HEK293 (cell line): ENCODE measurements around the gene CEP76.

ENCODE experiments used
- AEBP2 ChIP-seq: fragments of 450-650 bp; formaldehyde crosslinking; IDR thresholded peaks from 2 replicates; pipeline ENCODE4 v1.5.1; 2016; ENCODE audit warnings: missing biosample characterization, missing genetic modification characterization, borderline replicate concordance
- BCL11B ChIP-seq: fragments of 450-650 bp; formaldehyde crosslinking; IDR thresholded peaks from 2 replicates; pipeline ENCODE4 v1.5.1; 2016; ENCODE audit warnings: low read depth, missing biosample characterization, missing genetic modification characterization
- CTCF ChIP-seq: fragments of 450-650 bp; formaldehyde crosslinking; IDR thresholded peaks from 2 replicates; pipeline ENCODE4 v1.5.1; 2016; ENCODE audit warnings: missing biosample characterization, missing genetic modification characterization
- EGR2 ChIP-seq: fragments of 450-650 bp; formaldehyde crosslinking; IDR thresholded peaks from 2 replicates; pipeline ENCODE4 v1.5.1; 2016; ENCODE audit warnings: low read depth, missing biosample characterization, missing genetic modification characterization
- ELK4 ChIP-seq: IDR thresholded peaks from 2 replicates; pipeline ENCODE4 v1.6.1; 2011; ENCODE audit warnings: mild to moderate bottlenecking, low read depth, low read length, borderline replicate concordance
- HOXC10 ChIP-seq: sonication (generic); formaldehyde crosslinking; IDR thresholded peaks from 2 replicates; pipeline ENCODE4 v1.8.1; 2023; ENCODE audit warnings: mild to moderate bottlenecking, missing genetic modification reagents
- HOXD13 ChIP-seq: sonication (generic); formaldehyde crosslinking; IDR thresholded peaks from 2 replicates; pipeline ENCODE4 v1.8.0; 2022; ENCODE audit warnings: missing genetic modification reagents, borderline replicate concordance
- MYNN ChIP-seq: fragments of 450-650 bp; formaldehyde crosslinking; IDR thresholded peaks from 2 replicates; pipeline ENCODE4 v1.5.1; 2016; ENCODE audit warnings: missing biosample characterization, missing genetic modification characterization, borderline replicate concordance
- PRDM6 ChIP-seq: fragments of 450-650 bp; formaldehyde crosslinking; IDR thresholded peaks from 2 replicates; pipeline ENCODE4 v1.5.1; 2017; ENCODE audit warnings: missing biosample characterization, missing genetic modification characterization
- REPIN1 ChIP-seq: fragments of 450-650 bp; formaldehyde crosslinking; IDR thresholded peaks from 2 replicates; pipeline ENCODE4 v1.5.1; 2017; ENCODE audit warnings: missing biosample characterization, missing genetic modification characterization, low read depth
- SP2 ChIP-seq: fragments of 450-650 bp; formaldehyde crosslinking; IDR thresholded peaks from 2 replicates; pipeline ENCODE4 v1.5.1; 2016; ENCODE audit warnings: missing biosample characterization, missing genetic modification characterization
- ZBTB49 ChIP-seq: fragments of 450-650 bp; formaldehyde crosslinking; IDR thresholded peaks from 2 replicates; pipeline ENCODE4 v1.5.1; 2016; ENCODE audit warnings: missing biosample characterization, missing genetic modification characterization, low read depth
- ZNF18 ChIP-seq: fragments of 450-650 bp; formaldehyde crosslinking; IDR thresholded peaks from 2 replicates; pipeline ENCODE4 v1.5.1; 2016; ENCODE audit warnings: missing biosample characterization, missing genetic modification characterization
- ZNF214 ChIP-seq: fragments of 450-650 bp; formaldehyde crosslinking; IDR thresholded peaks from 2 replicates; pipeline ENCODE4 v1.5.1; 2017; ENCODE audit warnings: missing biosample characterization, mild to moderate bottlenecking, missing genetic modification characterization, borderline replicate concordance
- ZNF280D ChIP-seq: fragments of 450-650 bp; formaldehyde crosslinking; IDR thresholded peaks from 2 replicates; pipeline ENCODE4 v1.5.1; 2016; ENCODE audit warnings: missing biosample characterization, missing genetic modification characterization
- ZNF37A ChIP-seq: fragments of 450-650 bp; IDR thresholded peaks from 2 replicates; pipeline ENCODE4 v1.5.1; 2018; ENCODE audit warnings: missing biosample characterization, missing genetic modification characterization
- ZNF48 ChIP-seq: fragments of 450-650 bp; formaldehyde crosslinking; IDR thresholded peaks from 2 replicates; pipeline ENCODE4 v1.5.1; 2016; ENCODE audit warnings: missing biosample characterization, missing genetic modification characterization
- ZNF530 ChIP-seq: fragments of 450-650 bp; formaldehyde crosslinking; IDR thresholded peaks from 2 replicates; pipeline ENCODE4 v1.5.1; 2016; ENCODE audit warnings: low read depth, missing biosample characterization, missing genetic modification characterization
- ZNF624 ChIP-seq: fragments of 450-650 bp; formaldehyde crosslinking; IDR thresholded peaks from 2 replicates; pipeline ENCODE4 v1.5.1; 2017; ENCODE audit warnings: missing biosample characterization, missing genetic modification characterization
- ZNF701 ChIP-seq: fragments of 450-650 bp; formaldehyde crosslinking; IDR thresholded peaks from 2 replicates; pipeline ENCODE4 v1.5.1; 2016; ENCODE audit warnings: missing biosample characterization, missing genetic modification characterization
- ZNF776 ChIP-seq: fragments of 450-650 bp; formaldehyde crosslinking; IDR thresholded peaks from 2 replicates; pipeline ENCODE4 v1.5.0; 2017; ENCODE audit warnings: missing biosample characterization, missing genetic modification characterization, borderline replicate concordance
- ZNF830 ChIP-seq: fragments of 450-650 bp; IDR thresholded peaks from 2 replicates; pipeline ENCODE4 v1.5.0; 2018; ENCODE audit warnings: missing biosample characterization, missing genetic modification characterization, low read depth, mild to moderate bottlenecking, moderate library complexity

CEP76 gene

GRCh38 chr18:12702221-12703095 lies at the start of gene CEP76, which contains the start of gene PSMG2 (continued):
- TF ChIP-seq ZNF830 (tag by site-specific recombination) (no peak), ZBTB49 (no peak), ELK4 (no peak), CTCF (peak; percentile 47), HOXD13 (CRISPR knock-in tag) (peak; percentile 24; the same call in 1 of the 2 replicates), EGR2 (tag by site-specific recombination) (no peak), ZNF280D (tag by site-specific recombination) (no peak), ZNF624 (tag by site-specific recombination) (no peak), ZNF18 (tag by site-specific recombination) (no peak), HOXC10 (CRISPR knock-in tag) (peak; percentile 24; the same call in 1 of the 2 replicates), ZNF701 (tag by site-specific recombination) (no peak), SP2 (tag by site-specific recombination) (peak; percentile 60), BCL11B (tag by site-specific recombination) (0 out of 2 replicates have a peak, but pooled peaks have one; percentile 54), ZNF214 (tag by site-specific recombination) (no peak), ZNF530 (tag by site-specific recombination) (no peak), ZNF48 (tag by site-specific recombination) (no peak), PRDM6 (tag by site-specific recombination) (no peak), ZNF776 (tag by site-specific recombination) (no peak), MYNN (tag by site-specific recombination) (no peak), ZNF37A (tag by site-specific recombination) (no peak), AEBP2 (tag by site-specific recombination) (no peak), REPIN1 (tag by site-specific recombination) (peak; percentile 8; the same call in 1 of the 2 replicates)
